COLO829 (cell line): ENCODE measurements around the gene TBC1D17.
A peak's percentile ranks its signal among the peaks of the same experiment; 100 is the strongest.

Experiments
- DNase-seq: peaks from one replicate; pipeline ENCODE4 v3.0.0; 2012; ENCODE audit warnings: low spot score

Gene TBC1D17

DNA sequence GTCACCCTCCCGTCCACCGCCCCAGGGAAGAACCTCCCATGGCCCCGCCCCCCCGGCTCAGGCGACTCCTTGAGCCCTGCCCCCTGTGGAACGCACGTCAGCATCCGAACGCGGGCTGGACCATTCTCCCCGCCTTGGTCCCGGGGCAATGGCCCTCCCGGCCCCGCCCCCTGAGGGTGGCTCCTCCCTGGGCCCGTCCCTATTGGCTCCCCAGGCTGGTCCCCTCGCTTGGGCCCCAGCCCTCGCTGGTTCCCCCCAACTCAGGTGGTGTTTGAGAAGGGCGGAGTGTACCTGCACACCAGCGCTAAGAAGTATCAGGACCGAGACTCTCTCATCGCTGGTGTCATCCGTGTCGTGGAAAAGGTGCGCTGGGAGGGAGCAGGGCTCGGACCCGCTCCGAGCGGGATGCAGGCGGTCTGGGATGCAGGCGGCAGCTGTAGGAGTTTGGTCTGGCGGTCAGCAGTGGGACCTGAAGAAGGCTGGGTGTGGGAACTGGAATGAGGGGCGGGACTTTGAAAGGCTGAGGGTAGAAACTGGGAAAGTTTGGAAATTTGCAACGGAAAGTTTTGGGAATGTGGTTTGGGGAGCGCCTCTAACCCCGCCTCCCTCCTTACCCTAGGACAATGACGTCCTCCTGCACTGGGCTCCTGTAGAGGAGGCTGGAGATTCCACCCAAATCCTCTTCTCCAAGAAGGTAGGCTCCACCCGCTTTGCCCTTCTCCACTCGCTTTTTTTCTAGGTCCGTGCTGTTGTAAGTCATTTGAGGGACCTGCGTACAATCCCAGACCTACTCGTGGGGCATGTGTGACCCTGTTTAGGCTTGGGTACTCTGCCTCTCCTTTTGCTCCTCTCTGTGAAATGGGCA lies 609 bp downstream of the TBC1D17 start:
- DNase-seq: peak; percentile 97

- no peak for DNase-seq
Observed at GRCh38 chr19:49878744-49879070, 1.2 kb downstream of the TBC1D17 start.

DNA sequence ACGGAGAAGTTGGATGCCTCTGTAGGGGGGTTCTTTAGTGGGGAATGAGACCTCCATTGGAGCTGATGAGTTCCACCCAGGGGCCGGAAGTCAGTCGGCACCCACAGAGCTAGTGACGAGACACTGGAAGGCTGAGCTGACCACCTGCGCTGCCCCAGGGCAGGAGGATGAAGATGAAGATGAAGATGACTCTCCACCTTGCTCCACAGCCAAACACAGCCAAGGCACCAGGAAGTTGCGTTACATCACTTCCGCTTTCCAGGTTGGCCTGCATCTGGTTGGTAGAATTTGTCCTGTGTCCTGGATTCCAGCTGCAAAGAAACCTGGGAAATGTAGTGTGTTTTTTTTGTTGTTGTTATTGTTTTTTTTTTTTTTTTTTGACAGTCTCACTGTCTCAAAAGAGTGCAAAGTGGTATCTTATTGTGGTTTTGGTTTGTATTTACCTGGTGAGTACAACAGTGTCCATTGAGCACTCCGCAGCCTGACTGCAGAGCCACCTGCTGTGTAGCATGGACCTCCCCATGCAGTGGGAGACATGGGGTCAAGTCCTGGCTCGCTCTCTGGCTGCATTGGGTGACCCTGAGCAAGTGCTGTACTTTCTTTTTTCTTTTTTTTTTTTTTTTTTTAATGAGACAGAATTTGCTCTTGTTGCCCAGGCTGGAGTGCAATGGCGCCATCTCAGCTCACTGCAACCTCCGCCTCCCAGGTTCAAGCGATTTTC lies 1.9 kb downstream of the TBC1D17 start:
- DNase-seq: no peak

GRCh38 chr19:49880162-49880869 lies 2.8 kb downstream of the TBC1D17 start:
- DNase-seq: no peak

DNA sequence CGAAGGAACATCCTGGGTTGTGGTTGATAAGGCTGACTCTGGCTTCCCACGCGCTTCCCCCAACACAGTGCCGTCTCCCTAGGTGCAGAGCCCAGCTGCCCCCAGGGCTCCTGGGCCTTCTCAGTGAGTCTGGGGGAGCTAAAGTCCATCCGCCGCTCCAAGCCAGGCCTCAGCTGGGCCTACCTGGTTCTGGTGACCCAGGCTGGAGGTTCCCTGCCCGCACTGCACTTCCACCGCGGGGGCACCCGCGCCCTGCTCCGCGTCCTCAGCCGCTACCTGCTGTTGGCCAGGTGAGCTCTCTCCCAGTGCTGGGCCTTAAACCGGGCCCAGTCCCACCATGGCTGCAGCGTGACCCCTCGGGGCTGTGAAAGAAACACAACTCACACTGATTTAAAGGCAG lies 3.7 kb downstream of the TBC1D17 start:
- no peak for DNase-seq

- DNase-seq: no peak
Observed at GRCh38 chr19:49881672-49882394, 4.3 kb downstream of the TBC1D17 start.

- no peak for DNase-seq
Observed at GRCh38 chr19:49882643-49883042, 5.1 kb downstream of the TBC1D17 start.

- DNase-seq: no peak
Observed at GRCh38 chr19:49883094-49883493, 5.6 kb downstream of the TBC1D17 start.

- no peak for DNase-seq
Observed at GRCh38 chr19:49884109-49884508, 6.6 kb downstream of the TBC1D17 start.

DNA sequence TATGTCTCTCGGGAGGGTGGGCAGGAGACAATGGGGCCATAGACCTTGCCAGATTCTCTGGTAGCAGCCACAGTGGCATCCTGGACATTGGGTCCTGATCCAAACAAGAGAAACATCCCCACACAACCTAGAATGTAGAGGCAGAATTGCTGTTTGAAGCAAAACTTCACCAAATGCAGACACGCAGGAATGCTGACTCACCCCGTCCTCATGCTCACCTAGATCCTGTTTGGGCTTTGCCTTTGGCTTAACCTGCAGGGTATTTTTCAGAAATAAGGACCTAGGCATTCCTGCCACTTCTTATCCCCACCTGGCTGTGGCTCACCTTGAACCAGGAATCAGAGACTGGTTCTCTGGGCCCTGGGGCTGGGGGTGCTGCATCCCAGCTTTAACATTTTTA lies 7.3 kb downstream of the TBC1D17 start:
- no peak for DNase-seq

DNA sequence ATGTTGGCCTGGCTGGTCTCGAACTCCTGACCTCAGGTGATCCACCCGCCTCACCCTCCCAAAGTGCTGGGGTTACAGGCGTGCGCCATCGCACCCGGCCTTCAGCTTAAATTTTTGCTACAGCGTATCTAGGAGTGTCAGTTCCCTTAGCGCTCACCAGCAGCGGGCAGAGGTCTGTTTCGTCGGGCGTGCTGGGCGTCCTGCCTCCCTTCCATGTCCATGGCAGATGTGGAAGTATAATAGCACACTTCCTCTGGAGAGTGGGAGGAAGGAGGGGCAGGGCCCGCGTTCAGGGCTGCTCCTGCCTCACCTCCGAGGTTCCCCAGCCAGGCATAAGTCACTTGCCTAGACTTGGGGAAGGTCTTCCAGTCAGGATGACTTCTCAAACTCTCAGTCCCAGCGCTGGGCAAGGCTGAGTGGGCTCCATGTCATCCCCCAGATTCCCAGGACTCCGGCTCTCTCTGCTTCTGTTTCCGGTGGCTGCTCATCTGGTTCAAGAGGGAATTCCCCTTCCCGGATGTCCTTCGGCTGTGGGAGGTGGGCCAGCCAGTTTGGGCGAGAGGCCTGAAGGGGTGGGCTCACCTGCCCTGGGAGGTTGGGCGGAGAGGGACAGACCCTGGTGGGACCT lies 9.6 kb downstream of the TBC1D17 start:
- no peak for DNase-seq

DNA sequence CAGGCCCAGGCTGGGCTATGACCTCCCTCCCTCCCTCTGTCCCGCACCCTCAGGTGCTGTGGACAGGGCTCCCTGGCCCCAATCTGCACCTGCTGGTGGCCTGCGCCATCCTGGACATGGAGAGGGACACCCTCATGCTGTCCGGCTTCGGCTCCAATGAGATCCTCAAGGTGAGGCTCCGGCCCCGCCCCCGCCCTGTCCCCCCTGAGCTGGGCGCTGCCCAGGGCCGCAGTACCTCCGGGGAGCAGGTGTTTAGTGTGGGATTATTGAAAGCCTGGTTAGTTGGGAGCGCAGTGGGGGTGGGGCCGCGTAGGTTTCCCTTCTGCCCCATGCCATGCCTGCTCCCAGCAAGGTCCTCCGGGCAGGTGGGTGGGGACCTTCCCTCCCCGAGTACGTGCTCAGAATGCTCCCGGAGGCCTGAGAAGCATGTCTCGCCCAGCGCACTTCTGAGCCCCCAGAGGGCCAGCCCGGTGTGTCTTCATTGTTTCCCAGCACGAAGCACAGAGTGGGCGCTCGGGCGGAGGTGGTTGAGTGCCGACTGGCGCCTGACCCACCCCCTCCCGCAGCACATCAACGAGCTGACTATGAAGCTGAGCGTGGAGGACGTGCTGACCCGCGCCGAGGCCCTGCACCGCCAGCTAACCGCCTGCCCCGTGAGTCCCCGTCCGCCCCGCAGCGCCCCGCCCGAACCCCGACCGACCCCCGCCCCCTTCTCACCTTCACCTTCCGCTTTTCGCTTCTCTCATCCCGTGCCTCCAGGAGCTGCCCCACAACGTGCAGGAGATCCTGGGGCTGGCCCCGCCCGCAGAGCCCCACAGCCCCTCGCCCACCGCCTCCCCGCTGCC lies 10.4 kb downstream of the TBC1D17 start:
- no peak for DNase-seq

DNA sequence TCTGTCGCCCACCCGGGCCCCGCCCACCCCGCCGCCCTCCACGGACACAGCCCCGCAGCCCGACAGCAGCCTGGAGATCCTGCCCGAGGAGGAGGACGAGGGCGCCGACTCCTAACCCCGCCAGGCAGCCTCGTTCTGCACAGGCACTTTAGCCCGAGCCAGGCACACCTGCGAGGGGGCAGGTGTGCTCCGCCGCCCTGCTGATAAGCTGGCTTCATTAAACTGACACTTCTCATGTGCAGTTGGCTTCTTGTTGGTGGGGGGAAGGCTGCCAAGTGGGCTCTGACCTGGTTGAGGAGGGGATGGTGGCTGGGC lies 11.0 kb downstream of the TBC1D17 start:
- DNase-seq: no peak

- DNase-seq: no peak
Observed at GRCh38 chr19:49889038-49889686, 11.7 kb downstream of the TBC1D17 start.

GRCh38 chr19:49889687-49890348 lies 12.3 kb downstream of the TBC1D17 start:
- DNase-seq: no peak

GRCh38 chr19:49890349-49891311 lies 13.1 kb downstream of the TBC1D17 start:
- DNase-seq: peak; percentile 56

GRCh38 chr19:49891393-49891792 lies 13.9 kb downstream of the TBC1D17 start:
- DNase-seq: no peak

DNA sequence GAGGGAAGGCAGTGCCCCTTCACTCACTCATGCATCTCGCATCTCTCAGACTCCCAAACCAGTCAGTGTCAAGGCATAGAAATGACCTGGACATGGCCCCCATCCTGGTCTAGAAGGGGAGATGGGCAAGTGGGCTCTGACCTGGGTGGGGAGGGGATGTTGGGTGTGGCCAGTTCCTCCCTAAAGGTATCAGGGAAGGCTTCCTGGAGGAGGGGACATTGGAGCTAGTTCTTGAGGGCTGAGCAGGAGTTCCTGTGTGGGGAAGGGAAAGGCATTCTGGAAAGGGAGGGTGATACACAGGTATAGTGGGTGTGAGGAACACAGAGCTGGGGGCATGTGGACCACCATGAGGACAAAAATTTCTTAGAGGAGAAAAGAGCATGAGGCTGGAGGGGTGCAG lies 15.2 kb downstream of the TBC1D17 start:
- DNase-seq: no peak
